ENCODE measurements around the gene TMPRSS6.

The TMPRSS6 gene

GRCh38 chr22:37140686-37141323 lies 31.3 kb upstream of the TMPRSS6 start:
- no peak for DNase-seq

- no peak for DNase-seq
Observed at GRCh38 chr22:37139762-37140161, 30.2 kb upstream of the TMPRSS6 start.

- DNase-seq, result no peak
Observed at GRCh38 chr22:37138849-37139561, 29.5 kb upstream of the TMPRSS6 start.

- DNase-seq, result no peak
Observed at GRCh38 chr22:37137903-37138665, 28.6 kb upstream of the TMPRSS6 start.

GRCh38 chr22:37137131-37137530 lies 27.6 kb upstream of the TMPRSS6 start:
- DNase-seq, result no peak

- no peak for DNase-seq
Observed at GRCh38 chr22:37135023-37135422, 25.5 kb upstream of the TMPRSS6 start.

- no peak for DNase-seq
Observed at GRCh38 chr22:37133304-37134018, 23.9 kb upstream of the TMPRSS6 start.

GRCh38 chr22:37132773-37133172 lies 23.3 kb upstream of the TMPRSS6 start:
- DNase-seq, result no peak

- no peak for DNase-seq
Observed at GRCh38 chr22:37129866-37130441, 20.4 kb upstream of the TMPRSS6 start.

GRCh38 chr22:37128555-37129281 lies 19.2 kb upstream of the TMPRSS6 start:
- peak in 1 of 51 donors; percentile 14 for DNase-seq

- DNase-seq, result peak in 1 of 51 donors; percentile 75
Observed at GRCh38 chr22:37127350-37127878, 17.9 kb upstream of the TMPRSS6 start.

- no peak for DNase-seq
Observed at GRCh38 chr22:37126882-37127281, 17.4 kb upstream of the TMPRSS6 start.

- DNase-seq, result no peak
Observed at GRCh38 chr22:37126383-37126782, 16.9 kb upstream of the TMPRSS6 start.

GRCh38 chr22:37123649-37124048 lies 14.1 kb upstream of the TMPRSS6 start:
- no peak for DNase-seq

GRCh38 chr22:37122598-37123180 lies 13.2 kb upstream of the TMPRSS6 start:
- no peak for DNase-seq

GRCh38 chr22:37121887-37122591 lies 12.5 kb upstream of the TMPRSS6 start:
- no peak for DNase-seq

GRCh38 chr22:37120569-37121340 lies 11.2 kb upstream of the TMPRSS6 start:
- no peak for DNase-seq

GRCh38 chr22:37119872-37120271 lies 10.4 kb upstream of the TMPRSS6 start:
- no peak for DNase-seq

- no peak for DNase-seq
Observed at GRCh38 chr22:37118083-37118482, 8.6 kb upstream of the TMPRSS6 start.

All from hypothalamus (tissue), 51 donors.